Tracheal epithelial cell (primary cell): ENCODE measurements around the gene AHNAK. TPM values are rescaled to one million over a fixed set of nuclear protein-coding genes. Genes with fewer than 3 reads are reported as not detected.

ENCODE experiments used
- total RNA-seq: library from RNA; depleted of rRNA; stranded (reverse); fragments of >200 nt; gene quantifications from 2 replicates; pipeline ENCODE4 v1.2.1, GENCODE V29; 2014

AHNAK gene, protein sequence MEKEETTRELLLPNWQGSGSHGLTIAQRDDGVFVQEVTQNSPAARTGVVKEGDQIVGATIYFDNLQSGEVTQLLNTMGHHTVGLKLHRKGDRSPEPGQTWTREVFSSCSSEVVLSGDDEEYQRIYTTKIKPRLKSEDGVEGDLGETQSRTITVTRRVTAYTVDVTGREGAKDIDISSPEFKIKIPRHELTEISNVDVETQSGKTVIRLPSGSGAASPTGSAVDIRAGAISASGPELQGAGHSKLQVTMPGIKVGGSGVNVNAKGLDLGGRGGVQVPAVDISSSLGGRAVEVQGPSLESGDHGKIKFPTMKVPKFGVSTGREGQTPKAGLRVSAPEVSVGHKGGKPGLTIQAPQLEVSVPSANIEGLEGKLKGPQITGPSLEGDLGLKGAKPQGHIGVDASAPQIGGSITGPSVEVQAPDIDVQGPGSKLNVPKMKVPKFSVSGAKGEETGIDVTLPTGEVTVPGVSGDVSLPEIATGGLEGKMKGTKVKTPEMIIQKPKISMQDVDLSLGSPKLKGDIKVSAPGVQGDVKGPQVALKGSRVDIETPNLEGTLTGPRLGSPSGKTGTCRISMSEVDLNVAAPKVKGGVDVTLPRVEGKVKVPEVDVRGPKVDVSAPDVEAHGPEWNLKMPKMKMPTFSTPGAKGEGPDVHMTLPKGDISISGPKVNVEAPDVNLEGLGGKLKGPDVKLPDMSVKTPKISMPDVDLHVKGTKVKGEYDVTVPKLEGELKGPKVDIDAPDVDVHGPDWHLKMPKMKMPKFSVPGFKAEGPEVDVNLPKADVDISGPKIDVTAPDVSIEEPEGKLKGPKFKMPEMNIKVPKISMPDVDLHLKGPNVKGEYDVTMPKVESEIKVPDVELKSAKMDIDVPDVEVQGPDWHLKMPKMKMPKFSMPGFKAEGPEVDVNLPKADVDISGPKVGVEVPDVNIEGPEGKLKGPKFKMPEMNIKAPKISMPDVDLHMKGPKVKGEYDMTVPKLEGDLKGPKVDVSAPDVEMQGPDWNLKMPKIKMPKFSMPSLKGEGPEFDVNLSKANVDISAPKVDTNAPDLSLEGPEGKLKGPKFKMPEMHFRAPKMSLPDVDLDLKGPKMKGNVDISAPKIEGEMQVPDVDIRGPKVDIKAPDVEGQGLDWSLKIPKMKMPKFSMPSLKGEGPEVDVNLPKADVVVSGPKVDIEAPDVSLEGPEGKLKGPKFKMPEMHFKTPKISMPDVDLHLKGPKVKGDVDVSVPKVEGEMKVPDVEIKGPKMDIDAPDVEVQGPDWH (N-terminal part only)
- 448 and 668 TPM in 2 replicates for total RNA-seq

DNA sequence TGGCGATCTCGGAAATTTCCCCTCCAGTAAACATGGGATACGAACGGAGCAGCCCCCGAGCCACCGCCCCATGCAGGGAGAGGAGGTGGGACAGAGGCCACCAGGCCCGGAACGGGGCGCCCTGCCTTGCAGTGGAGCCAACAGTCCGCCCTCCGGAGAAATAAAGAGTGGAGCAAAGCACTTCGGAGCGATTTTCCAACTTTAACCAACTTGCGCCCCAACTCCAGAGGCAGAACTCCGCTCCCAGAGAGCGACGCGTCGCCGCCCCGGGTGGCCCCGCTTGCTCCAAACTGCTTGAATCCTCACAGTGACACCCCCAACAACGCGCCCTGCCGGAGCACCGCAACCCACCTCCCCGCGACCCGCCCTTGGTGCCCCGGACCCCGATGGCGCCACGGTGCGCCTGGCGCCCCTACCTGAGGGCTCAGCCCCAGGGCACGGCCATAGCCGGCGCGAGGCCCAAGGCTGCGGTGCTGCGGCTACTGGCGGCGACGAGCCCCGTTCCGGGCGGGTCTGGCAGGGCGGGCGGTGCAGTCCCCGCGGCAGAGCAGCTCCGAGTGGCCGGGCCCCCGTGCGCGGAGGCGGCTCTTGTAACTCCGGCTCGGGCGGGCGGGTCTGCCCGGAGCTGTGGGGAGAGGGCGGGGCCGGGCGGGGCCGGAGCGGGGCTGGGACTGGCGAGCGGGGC lies at the start of gene AHNAK:
Gene AHNAK, minus strand, starts transcription at position 563 of the 685 bp plus-strand sequence. CDS start 10,708 bp downstream, outside the sequence.

GRCh38 chr11:62591448-62592145 lies 45.0 kb upstream of the AHNAK start, which contains the start of gene TUT1:
TSS of gene TUT1 (minus strand) at chr11:62591523. CDS start at chr11:62591485, 38 bp downstream.

DNA sequence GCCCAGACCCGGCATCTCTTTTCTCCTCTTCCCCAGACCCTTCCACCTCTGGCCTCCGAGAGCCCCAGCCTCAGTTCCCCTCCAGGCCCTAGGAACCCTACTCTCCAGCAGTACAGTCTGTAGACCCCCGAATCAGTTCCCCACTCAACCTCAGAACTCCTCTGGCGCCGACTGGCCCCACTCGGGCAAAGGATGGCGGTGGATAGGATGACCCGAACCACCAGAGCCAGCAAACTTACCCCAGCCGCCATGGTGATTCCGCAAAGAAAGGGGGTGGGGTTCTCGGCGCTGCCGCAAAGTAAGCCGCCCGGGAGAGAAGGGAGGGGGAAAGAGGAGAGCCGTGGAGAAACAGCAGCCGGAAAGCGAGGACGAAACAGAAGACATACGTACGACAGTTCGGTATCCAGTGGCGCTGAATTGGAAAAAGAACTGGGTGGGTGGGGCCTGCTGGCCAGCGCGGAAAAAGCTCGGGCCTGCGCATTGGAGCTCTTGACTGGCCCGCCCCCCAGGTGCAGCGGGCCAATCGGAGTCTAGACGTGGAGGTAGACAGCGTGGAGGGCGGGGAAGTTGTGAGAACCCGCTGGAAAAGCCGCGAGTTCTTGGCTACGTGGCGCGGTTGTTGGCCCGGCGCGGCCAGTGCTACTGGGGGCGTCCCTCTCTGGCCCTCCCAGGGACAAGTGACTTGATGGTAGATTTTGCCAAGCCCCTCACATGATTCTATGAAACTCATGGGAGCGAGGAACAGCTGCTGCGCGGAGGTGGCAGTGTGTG lies 27.2 kb upstream of the AHNAK start, which contains the start of gene EEF1G:
Gene EEF1G, minus strand, starts transcription at position 300 of the 771 bp plus-strand sequence. Its CDS starts 49 bp downstream, at position 251.

DNA sequence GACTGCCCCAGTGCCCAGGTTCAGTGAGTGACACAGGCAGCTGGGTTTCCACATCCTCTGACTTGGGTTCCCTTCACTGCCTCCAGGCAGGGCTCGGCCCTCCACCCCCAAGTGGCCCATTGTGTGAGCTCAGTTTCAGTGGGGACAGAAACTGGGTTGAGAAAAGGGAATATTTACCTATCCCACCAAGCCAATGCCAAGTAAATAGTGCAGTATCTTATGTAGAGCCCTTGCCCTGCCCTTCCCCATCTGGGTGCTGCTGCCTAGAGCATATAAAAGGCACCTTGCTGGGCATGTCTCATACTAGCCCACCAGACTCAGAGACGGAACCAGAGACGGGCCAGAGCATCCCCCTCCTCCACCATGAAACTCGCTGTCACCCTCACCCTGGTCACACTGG lies 127.9 kb downstream of the AHNAK start, which contains the start of gene SCGB1A1:
Gene SCGB1A1, plus strand, starts transcription at position 301 of the 400 bp plus-strand sequence. Its CDS starts 63 bp downstream, at position 364.

Other genes starting within 250 kb of the AHNAK start
- gene SCGB1D4, start 247.7 kb downstream of the AHNAK start, total RNA-seq: not detected in 2 replicates
- 1.9 TPM in 1 of 2 replicates, not detected in the other for gene ASRGL1, start 209.4 kb downstream of the AHNAK start, total RNA-seq
- not detected in 2 replicates for gene SCGB1A1, start 127.8 kb downstream of the AHNAK start, total RNA-seq
- gene EEF1G, start 27.1 kb upstream of the AHNAK start, total RNA-seq: 1,841 and 2,603 TPM in 2 replicates
- 7.0 and 9.0 TPM in 2 replicates for gene TUT1, start 44.7 kb upstream of the AHNAK start, total RNA-seq
- gene MTA2, start 55.1 kb upstream of the AHNAK start, total RNA-seq: 141 and 164 TPM in 2 replicates
- gene EML3, start 66.0 kb upstream of the AHNAK start, total RNA-seq: 12.1 and 17.8 TPM in 2 replicates
- gene ROM1, start 66.5 kb upstream of the AHNAK start, total RNA-seq: 1.4 and 3.0 TPM in 2 replicates
- 45.1 and 50.5 TPM in 2 replicates for gene B3GAT3, start 75.2 kb upstream of the AHNAK start, total RNA-seq
- 132 and 144 TPM in 2 replicates for gene GANAB, start 99.8 kb upstream of the AHNAK start, total RNA-seq
- gene INTS5, start 106.5 kb upstream of the AHNAK start, total RNA-seq: 25.8 and 30.5 TPM in 2 replicates
- 23.9 and 32.8 TPM in 2 replicates for gene C11orf98, start 118.4 kb upstream of the AHNAK start, total RNA-seq
- gene CSKMT, start 118.5 kb upstream of the AHNAK start, total RNA-seq: 4.3 and 26.0 TPM in 2 replicates
- gene UQCC3, start 124.9 kb upstream of the AHNAK start, total RNA-seq: 11.6 and 20.2 TPM in 2 replicates
- gene LBHD1, start 125.5 kb upstream of the AHNAK start, total RNA-seq: 0.85 and 0.96 TPM in 2 replicates
- gene UBXN1, start 132.3 kb upstream of the AHNAK start, total RNA-seq: 172 and 236 TPM in 2 replicates
- under 0.01 and 0.21 TPM in 2 replicates for gene LRRN4CL, start 142.7 kb upstream of the AHNAK start, total RNA-seq
- 27.0 and 61.6 TPM in 2 replicates for gene BSCL2, start 160.6 kb upstream of the AHNAK start, total RNA-seq
- not detected in 2 replicates for gene GNG3, start 160.9 kb upstream of the AHNAK start, total RNA-seq
- gene HNRNPUL2, start 180.7 kb upstream of the AHNAK start, total RNA-seq: 6.0 and 7.2 TPM in 2 replicates
- 19.5 and 36.2 TPM in 2 replicates for gene TTC9C, start 181.7 kb upstream of the AHNAK start, total RNA-seq
- 9.9 and 11.5 TPM in 2 replicates for gene ZBTB3, start 207.4 kb upstream of the AHNAK start, total RNA-seq
- 71.8 and 86.8 TPM in 2 replicates for gene POLR2G, start 214.8 kb upstream of the AHNAK start, total RNA-seq
- 13.3 and 21.1 TPM in 2 replicates for gene TAF6L, start 224.6 kb upstream of the AHNAK start, total RNA-seq
- 39.3 and 46.3 TPM in 2 replicates for gene TMEM179B, start 240.6 kb upstream of the AHNAK start, total RNA-seq
- 25.8 and 29.6 TPM in 2 replicates for gene TMEM223, start 245.2 kb upstream of the AHNAK start, total RNA-seq